ENCODE results near the gene RIMS3.
"Not testable (repeated sequence)": the region's sequence is repeated elsewhere in the genome, so short reads cannot be mapped to it uniquely, and the experiment has no call there.

Gene RIMS3

DNA sequence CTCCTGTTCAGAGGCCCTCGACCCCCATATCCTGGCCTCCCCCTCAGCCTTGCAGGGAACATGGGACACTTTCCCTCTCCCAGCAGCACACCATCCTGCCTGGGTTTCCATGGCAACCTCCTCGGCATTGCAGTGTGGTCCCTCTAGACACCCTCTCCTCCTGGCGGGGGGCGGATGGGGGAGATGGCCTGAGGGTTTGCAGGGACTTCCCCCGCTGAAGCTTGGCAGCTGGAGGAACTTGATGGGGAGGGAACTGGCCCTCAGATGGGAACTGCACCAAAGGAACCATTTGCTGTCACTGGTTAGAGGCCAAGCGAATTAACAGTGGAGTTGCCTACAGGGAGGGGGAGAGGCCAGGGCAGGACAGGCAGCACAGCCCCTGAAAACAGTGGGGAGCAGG, 28.7 kb downstream of the RIMS3 start:
- no peak overlapping the region for H3K4me3 ChIP-seq (ENCODE audit: low read depth in 1 of 2, low read length in 2 of 2)
- H3K4me1 ChIP-seq (ENCODE audit: control insufficient read depth in 1 of 2, insufficient read depth in 2 of 2, low read length in 2 of 2): peaks cover 5 to 8% of the 10 kb centered on the region in 2 donors
- H3K36me3 ChIP-seq (ENCODE audit: control insufficient read depth in 1 of 2, insufficient read depth in 2 of 2, low read length in 2 of 2): no peaks in the 10 kb centered on the region
- no peaks in the 10 kb centered on the region for H3K27me3 ChIP-seq (ENCODE audit: low read depth, low read length)
- no peak overlapping the region for H3K27ac ChIP-seq (ENCODE audit: low read length)
- H3K9me3 ChIP-seq (ENCODE audit: control insufficient read depth in 1 of 2, low read length in 2 of 2): no peaks in the 10 kb centered on the region

DNA sequence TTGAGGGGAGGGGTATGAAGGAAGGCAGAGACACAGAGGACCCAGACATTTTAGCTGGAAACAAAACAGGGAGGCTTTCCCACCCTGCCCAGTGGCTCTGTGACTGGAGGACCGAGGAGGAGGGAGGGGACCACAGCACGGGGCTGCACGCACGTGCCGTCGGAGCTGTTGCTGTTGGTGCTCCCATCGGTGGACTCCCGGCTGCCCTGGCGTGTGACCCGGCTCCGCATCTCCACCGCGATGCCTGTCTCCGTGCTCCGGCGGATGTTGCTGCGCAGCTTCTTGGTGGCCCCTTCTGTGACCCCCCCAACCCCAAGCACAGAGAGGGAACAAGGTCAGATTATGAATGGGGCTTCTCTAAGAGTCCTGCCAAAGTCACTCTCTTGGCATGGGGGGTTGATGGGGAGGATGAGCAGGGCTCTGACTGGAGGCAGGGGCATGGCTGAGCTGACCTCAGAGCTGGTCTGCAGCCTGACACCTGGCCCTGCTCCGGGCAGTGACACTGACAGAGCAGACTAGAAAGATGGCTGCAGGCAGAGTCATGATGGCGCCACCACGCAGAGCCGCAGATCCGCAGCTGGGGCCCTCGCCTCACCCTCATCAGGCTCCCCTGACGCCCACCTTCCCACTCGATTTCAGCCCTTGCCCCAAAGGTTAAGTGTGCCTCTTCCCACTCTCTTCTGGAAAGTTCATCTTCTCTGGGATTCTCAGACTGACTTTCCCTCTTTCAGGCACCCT, 29.6 kb downstream of the RIMS3 start:
- Histone ChIP-seq H3K27me3 (ENCODE audit: low read depth, low read length) (no peaks in the 10 kb centered on the region), H3K9me3 (ENCODE audit: control insufficient read depth in 1 of 2, low read length in 2 of 2) (no peaks in the 10 kb centered on the region), H3K36me3 (ENCODE audit: control insufficient read depth in 1 of 2, insufficient read depth in 2 of 2, low read length in 2 of 2) (no peaks in the 10 kb centered on the region), H3K4me3 (ENCODE audit: low read depth in 1 of 2, low read length in 2 of 2) (no peak overlapping the region), H3K4me1 (ENCODE audit: control insufficient read depth in 1 of 2, insufficient read depth in 2 of 2, low read length in 2 of 2) (peaks cover 5 to 8% of the 10 kb centered on the region in 2 donors), H3K27ac (ENCODE audit: low read length) (no peak overlapping the region)

DNA sequence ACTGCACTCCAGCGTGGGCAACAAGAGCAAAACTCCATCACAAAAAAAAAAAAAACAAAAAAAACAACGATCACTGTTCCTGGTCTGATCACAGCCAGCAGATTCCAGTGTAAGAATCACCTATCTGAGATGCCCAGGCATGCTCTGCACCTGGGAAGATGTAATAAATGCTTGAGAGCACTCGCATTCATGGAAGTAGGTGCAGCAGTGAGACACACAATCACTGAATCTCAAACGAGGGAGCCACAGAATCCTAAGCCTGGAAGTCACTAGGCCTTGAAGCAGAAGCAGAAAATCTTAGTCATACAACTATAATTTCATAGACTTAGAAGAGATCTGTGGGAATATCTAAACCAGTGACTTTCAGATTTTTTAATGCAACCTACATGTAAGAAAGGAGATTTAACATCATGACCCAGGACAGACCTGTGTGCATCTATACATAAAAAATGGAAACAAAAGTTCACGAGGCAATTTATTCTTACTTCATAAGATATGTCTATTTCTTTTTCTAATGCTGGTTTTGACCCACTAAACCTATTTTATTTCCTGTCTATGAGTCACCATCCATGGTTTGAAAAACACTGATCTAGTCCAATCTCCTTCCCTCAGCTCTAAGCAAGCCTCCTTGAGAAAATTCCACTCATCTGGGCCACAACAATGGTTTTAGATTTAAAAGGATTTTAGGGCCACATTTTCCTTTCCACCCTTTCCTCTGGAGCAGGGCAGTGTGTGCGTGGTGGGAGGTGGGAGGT, 30.4 kb downstream of the RIMS3 start:
- Histone ChIP-seq H3K9me3 (ENCODE audit: control insufficient read depth in 1 of 2, low read length in 2 of 2) (no peaks in the 10 kb centered on the region), H3K4me1 (ENCODE audit: control insufficient read depth in 1 of 2, insufficient read depth in 2 of 2, low read length in 2 of 2) (peaks cover 5 to 8% of the 10 kb centered on the region in 2 donors), H3K27ac (ENCODE audit: low read length) (no peak overlapping the region), H3K27me3 (ENCODE audit: low read depth, low read length) (no peaks in the 10 kb centered on the region), H3K4me3 (ENCODE audit: low read depth in 1 of 2, low read length in 2 of 2) (no peak overlapping the region), H3K36me3 (ENCODE audit: control insufficient read depth in 1 of 2, insufficient read depth in 2 of 2, low read length in 2 of 2) (no peaks in the 10 kb centered on the region)

DNA sequence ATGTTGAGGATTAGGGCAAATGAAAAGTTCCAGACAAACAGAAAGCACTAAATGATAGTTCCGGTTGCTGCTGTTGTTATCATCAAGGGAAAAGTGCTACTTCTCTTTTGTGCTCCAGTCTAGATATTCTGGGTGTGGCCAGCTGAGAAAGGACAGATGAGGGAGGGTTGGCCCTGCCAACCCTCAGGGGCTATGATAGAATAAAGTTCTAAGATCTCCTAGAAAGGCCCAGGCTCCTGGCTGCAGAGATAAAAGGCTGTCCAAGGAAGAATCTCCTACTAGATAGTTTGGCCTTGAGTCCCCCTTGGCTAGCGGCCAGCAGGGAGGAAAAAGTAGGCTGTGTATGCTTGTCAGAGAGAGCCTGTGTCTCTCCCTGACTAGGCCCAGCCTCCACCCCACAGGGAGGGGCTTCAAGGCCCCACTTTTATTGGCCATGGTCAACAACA, 31.5 kb downstream of the RIMS3 start:
- peaks cover 5 to 8% of the 10 kb centered on the region in 2 donors for H3K4me1 ChIP-seq (ENCODE audit: control insufficient read depth in 1 of 2, insufficient read depth in 2 of 2, low read length in 2 of 2)
- no peaks in the 10 kb centered on the region for H3K36me3 ChIP-seq (ENCODE audit: control insufficient read depth in 1 of 2, insufficient read depth in 2 of 2, low read length in 2 of 2)
- H3K9me3 ChIP-seq (ENCODE audit: control insufficient read depth in 1 of 2, low read length in 2 of 2): no peaks in the 10 kb centered on the region
- no peaks in the 10 kb centered on the region for H3K27me3 ChIP-seq (ENCODE audit: low read depth, low read length)
- H3K4me3 ChIP-seq (ENCODE audit: low read depth in 1 of 2, low read length in 2 of 2): no peak overlapping the region
- H3K27ac ChIP-seq (ENCODE audit: low read length): no peak overlapping the region

DNA sequence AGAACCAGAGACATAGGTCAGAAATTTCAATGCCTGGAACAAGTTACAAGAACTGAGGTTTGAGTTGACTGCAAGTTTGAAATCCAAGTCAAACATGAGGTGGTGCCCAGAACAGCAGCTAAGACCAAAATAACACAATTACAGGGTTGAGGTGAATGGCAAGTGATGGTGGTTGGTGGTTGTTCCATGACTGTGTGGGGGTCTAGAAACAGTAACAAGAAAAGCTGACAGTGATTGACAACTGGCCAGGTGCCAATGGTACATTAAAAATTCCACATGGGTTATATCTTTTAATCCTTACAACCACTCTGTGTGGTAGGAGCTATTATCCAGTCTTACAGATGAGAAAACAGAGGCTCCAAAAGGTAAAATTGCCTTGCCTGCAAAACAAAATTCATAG, 32.0 kb downstream of the RIMS3 start:
- H3K36me3 ChIP-seq (ENCODE audit: control insufficient read depth in 1 of 2, insufficient read depth in 2 of 2, low read length in 2 of 2): no peaks in the 10 kb centered on the region
- no peak overlapping the region for H3K27ac ChIP-seq (ENCODE audit: low read length)
- H3K9me3 ChIP-seq (ENCODE audit: control insufficient read depth in 1 of 2, low read length in 2 of 2): no peaks in the 10 kb centered on the region
- no peak overlapping the region for H3K4me3 ChIP-seq (ENCODE audit: low read depth in 1 of 2, low read length in 2 of 2)
- no peaks in the 10 kb centered on the region for H3K27me3 ChIP-seq (ENCODE audit: low read depth, low read length)
- peaks cover 5 to 8% of the 10 kb centered on the region in 2 donors for H3K4me1 ChIP-seq (ENCODE audit: control insufficient read depth in 1 of 2, insufficient read depth in 2 of 2, low read length in 2 of 2)

DNA sequence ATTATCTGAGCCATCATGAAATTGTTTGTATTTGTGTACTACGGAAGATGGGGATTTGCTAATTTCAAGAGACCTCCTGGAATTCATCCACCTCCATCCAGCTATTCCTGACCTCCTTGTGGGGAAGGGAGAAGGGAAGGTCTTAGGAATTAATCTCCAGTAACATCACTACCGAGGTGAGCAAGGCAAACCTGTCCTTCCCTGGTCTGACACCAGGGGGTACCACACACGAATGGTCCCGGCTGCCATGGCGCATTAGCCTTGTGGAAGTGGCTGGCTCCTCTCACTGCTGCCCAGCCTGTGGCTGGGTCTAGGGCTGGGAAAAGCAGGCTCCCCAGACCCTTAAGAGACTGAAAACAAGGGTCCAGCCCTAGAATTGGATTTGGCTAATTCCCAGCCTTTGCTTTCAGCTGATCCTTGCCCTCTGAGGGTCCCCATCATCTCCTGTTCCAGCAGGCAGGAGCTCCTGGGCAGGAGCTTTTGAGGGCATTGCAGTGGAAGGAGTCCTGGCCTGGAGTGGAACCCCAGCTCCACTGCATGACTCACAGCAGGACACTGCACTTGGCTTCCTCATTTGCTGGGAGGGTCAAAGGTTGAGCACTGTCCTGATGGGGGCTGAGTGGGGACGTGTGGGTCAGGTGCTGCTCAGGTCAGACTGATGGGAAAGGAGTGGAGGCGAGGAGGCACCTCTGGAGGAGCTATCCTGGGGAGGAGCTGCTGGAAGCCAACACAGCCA, 34.8 kb downstream of the RIMS3 start:
- Histone ChIP-seq H3K27me3 (ENCODE audit: low read depth, low read length) (no peaks in the 10 kb centered on the region), H3K9me3 (ENCODE audit: control insufficient read depth in 1 of 2, low read length in 2 of 2) (no peaks in the 10 kb centered on the region), H3K4me3 (ENCODE audit: low read depth in 1 of 2, low read length in 2 of 2) (no peak overlapping the region)

DNA sequence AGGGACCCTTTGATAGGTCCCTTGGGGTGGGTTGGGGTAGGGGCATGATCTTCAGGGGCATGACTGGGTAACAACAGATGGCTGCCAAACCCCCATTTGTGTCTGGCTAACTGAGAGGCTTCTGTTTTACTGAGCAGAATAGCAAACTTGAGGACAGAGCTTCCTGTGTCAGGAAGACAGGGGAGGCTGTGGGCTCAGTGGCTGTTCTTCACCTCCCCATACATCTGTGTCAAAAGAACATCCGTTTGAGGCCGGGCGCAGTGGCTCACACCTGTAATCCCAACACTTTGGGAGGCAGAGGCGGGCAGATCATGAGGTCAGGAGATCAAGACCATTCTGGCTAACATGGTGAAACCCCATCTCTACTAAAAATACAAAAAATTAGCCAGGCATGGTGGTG, 35.9 kb downstream of the RIMS3 start:
- not testable (repeated sequence) for H3K9me3 ChIP-seq (ENCODE audit: control insufficient read depth in 1 of 2, low read length in 2 of 2); H3K4me3 ChIP-seq (ENCODE audit: low read depth in 1 of 2, low read length in 2 of 2); H3K36me3 ChIP-seq (ENCODE audit: control insufficient read depth in 1 of 2, insufficient read depth in 2 of 2, low read length in 2 of 2); H3K27ac ChIP-seq (ENCODE audit: low read length); H3K27me3 ChIP-seq (ENCODE audit: low read depth, low read length); H3K4me1 ChIP-seq (ENCODE audit: control insufficient read depth in 1 of 2, insufficient read depth in 2 of 2, low read length in 2 of 2)

More for the DNA sequence above, 34.8 kb downstream of the RIMS3 start:
- Histone ChIP-seq H3K36me3 (ENCODE audit: control insufficient read depth in 1 of 2, insufficient read depth in 2 of 2, low read length in 2 of 2) (no peaks in the 10 kb centered on the region), H3K4me1 (ENCODE audit: control insufficient read depth in 1 of 2, insufficient read depth in 2 of 2, low read length in 2 of 2) (peaks cover 5 to 8% of the 10 kb centered on the region in 2 donors), H3K27ac (ENCODE audit: low read length) (no peak overlapping the region)

DNA sequence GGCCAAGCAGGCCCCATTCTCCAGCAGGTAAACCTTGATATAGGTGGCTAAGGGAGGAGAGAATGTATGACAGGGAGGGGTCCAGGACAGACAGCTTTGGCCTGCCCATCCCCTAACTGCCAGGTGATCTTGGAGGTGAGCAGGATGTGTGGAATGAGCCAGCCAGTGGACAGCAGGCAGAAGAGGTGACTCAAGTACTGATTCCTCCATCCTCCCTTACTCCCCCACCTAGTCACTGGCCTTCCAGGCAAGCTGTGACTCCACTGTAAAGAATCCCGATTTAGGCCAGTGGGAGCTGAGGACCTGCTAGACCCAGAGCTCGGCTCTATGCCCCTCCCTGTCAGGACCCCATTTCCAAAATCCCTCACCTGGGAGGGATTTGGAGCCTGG, 36.6 kb downstream of the RIMS3 start:
- Histone ChIP-seq H3K4me3 (ENCODE audit: low read depth in 1 of 2, low read length in 2 of 2) (no peak overlapping the region), H3K27me3 (ENCODE audit: low read depth, low read length) (no peaks in the 10 kb centered on the region), H3K9me3 (ENCODE audit: control insufficient read depth in 1 of 2, low read length in 2 of 2) (no peaks in the 10 kb centered on the region), H3K27ac (ENCODE audit: low read length) (no peak overlapping the region), H3K36me3 (ENCODE audit: control insufficient read depth in 1 of 2, insufficient read depth in 2 of 2, low read length in 2 of 2) (no peaks in the 10 kb centered on the region), H3K4me1 (ENCODE audit: control insufficient read depth in 1 of 2, insufficient read depth in 2 of 2, low read length in 2 of 2) (peaks cover 5% of the 10 kb centered on the region in 2 donors)

DNA sequence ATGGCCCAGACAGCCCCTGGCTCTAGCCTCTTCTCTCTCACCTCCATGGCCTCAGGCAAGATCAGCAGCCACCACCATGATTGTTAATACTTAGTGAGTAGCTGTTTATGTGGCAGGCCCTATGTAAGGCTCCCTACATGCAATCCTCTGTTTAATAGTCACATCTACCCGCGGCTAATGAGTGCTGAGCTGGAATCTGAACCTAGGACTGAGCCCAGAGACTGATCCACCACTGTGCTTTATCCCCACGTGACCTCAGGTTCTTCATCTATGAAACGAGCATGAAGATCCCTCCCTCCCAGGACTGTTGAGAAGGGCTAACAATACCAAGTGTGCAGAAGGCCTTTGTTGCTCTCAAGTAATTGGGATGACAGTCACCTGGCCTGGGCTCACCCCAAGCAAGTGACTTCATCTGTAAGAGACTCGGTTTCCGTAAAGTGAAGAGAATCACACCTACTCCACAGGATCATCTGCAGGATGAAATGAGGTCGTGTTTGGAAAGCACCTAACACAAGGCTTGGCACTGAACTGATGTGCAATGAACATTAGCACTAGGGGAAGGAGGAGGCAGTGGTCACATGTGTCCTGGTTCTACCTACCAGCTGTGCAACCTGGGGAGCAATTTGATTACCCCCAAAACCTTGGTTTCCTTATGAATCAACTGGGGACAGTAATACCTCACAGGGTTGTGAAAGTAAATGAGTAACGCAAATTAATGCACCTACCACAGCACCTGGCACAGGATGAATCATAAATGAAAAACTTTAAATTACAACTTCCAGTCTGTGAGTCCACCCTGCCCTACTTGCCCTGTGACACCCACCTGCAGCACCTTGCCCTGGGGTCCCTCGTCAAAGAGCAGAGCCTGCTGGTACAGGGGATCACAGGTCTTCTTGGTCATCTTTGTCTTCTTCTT, 37.2 kb downstream of the RIMS3 start:
- Histone ChIP-seq H3K27me3 (ENCODE audit: low read depth, low read length) (no peaks in the 10 kb centered on the region), H3K27ac (ENCODE audit: low read length) (no peak overlapping the region), H3K4me1 (ENCODE audit: control insufficient read depth in 1 of 2, insufficient read depth in 2 of 2, low read length in 2 of 2) (peaks cover 0 to under 1% of the 10 kb centered on the region in 2 donors), H3K36me3 (ENCODE audit: control insufficient read depth in 1 of 2, insufficient read depth in 2 of 2, low read length in 2 of 2) (no peaks in the 10 kb centered on the region), H3K9me3 (ENCODE audit: control insufficient read depth in 1 of 2, low read length in 2 of 2) (no peaks in the 10 kb centered on the region), H3K4me3 (ENCODE audit: low read depth in 1 of 2, low read length in 2 of 2) (no peak overlapping the region)

DNA sequence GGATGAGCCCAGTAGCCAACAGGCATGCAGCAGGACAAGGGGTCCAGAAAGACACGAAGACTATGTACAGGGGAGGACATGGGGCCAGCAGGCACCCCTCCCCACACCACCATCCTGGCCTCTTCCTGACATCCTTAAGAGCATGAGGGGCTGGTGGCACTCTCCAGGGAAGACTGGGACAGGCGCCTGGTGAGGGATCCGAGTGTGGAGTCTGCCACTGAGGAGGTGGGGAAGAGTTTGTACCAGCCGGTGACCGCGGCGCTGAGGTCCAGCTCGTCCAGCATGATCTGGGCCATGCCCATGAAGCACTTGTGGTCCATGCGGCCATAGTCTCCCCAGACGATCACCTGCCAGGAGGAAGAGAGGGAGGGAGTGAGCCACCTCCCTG, 39.1 kb downstream of the RIMS3 start:
- no peaks in the 10 kb centered on the region for H3K4me1 ChIP-seq (ENCODE audit: control insufficient read depth in 1 of 2, insufficient read depth in 2 of 2, low read length in 2 of 2)
- H3K9me3 ChIP-seq (ENCODE audit: control insufficient read depth in 1 of 2, low read length in 2 of 2): no peaks in the 10 kb centered on the region
- H3K36me3 ChIP-seq (ENCODE audit: control insufficient read depth in 1 of 2, insufficient read depth in 2 of 2, low read length in 2 of 2): no peaks in the 10 kb centered on the region
- H3K4me3 ChIP-seq (ENCODE audit: low read depth in 1 of 2, low read length in 2 of 2): no peak overlapping the region
- H3K27ac ChIP-seq (ENCODE audit: low read length): no peak overlapping the region
- H3K27me3 ChIP-seq (ENCODE audit: low read depth, low read length): no peaks in the 10 kb centered on the region
